GM19238 (cell line): ENCODE results near the gene TMEM203.

Source experiments
- DNase-seq: peaks from one replicate; pipeline ENCODE4 v3.0.0; 2011; ENCODE audit warnings: low spot score; ENCODE audit not compliant: insufficient read length

The TMEM203 gene

DNA sequence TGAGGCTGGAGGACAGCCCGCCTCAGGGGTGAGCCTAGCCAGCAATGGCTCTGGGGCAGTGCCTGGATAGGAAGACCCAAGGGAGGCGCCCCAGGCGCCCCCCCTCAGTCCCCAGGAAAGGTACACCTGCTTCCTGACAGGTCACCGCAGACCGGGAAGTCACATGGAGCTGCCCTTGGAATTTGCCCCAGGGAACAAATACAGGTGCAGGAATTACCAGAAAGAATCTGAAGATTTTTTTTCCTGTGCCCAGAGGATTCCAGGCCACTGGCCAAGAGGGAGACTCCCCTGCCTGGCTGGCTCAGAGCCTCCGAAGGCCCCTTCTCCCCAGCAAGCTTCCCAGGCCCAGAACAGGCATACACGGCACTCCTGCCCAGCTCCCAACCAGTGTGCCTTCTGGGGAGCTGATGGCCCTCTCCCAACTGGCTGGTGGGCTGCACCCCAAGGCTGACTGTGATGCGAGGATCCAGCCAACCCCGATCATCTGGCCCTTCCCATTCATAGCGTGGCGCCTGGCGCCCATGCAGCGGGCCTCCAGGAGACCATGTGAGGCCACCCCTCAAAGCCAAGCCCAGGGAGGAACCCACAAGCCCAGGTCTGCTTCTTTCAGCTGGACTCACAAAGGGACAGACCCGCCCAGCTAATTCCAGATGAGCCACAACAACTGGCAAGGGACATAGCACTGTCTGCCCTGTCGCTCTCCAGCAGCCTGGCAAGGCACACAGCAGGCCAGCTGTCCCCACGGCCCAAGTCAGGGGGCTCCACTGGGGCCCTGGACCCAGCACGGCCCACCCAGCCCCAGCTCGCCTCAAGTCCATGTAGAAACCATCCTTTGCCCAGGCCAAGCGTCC lies 7.2 kb downstream of the TMEM203 start:
- DNase-seq, result no peak

DNA sequence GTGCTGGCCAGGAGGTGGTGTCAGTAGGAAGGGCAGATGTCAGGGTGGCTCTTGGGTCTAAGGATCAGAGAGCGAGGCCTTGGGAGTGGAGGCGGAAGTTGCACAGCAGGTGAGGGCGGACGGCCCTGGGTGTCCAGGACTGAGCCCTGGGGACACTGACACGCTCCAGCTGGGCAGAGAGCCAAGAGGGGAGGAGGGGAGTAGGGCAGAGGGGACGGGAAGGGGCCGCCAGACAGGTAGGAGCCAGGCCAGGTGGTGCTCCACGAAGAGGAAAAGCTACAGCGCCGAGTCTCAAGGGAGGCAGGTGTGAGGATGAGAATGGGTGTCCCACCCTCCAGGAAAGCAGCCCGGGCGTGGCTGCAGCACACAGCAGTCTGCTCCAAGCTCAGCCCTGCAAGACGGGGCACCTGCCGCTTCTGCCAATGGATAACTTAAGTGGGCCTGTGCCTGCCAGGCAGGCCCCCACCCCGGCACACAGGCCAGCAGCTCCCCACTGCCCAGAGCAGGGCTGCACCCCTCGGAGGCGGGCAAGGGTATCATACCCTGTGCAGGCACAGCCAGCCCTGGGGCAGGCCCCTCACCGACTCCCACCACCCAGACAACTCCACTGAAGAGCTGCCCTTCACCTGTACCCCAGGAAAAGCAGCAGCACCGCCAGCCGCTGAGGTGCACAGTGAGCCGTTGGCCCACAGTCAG lies 9.8 kb downstream of the TMEM203 start:
- no peak for DNase-seq

DNA sequence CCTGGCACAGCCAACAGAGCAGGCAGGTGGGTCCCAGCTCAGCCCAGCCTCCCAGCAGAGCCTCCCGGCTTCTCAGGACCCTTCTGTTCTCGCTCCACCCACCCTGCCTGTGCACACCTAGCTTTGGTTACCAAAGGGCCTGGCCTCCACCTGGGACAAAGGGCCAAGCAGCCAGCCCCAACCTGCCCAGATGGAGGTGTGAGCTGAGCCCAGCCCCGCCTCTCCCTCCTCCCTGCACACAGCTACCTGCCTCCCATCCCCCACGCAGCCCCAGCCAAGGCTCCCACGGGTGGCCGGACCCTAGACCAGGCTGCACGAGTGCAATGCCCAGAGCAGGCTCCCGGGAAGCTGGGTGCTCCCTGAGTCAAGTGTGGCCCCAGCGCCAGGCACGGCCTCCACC lies 10.5 kb downstream of the TMEM203 start:
- no peak for DNase-seq

DNA sequence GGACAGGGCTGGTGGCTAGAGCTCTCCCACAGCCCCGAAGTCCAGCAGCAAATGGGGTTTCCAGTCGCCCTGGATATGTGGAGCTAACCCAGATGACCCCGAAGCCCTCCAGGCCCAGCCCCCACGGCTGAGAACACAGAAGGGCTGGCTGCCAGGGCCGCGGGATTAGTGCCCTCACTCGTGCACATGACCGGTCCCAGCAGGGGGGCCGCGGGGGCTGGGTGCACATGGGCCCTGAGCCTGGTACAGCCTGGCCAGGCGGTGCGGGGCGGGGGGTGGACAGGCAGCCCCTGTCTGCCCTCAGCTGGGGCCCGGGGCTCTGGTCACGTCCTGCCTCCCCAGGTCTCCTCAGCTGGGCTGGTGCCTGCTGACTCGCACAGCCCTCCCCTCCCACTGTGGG lies 11.1 kb downstream of the TMEM203 start:
- DNase-seq, result no peak

DNA sequence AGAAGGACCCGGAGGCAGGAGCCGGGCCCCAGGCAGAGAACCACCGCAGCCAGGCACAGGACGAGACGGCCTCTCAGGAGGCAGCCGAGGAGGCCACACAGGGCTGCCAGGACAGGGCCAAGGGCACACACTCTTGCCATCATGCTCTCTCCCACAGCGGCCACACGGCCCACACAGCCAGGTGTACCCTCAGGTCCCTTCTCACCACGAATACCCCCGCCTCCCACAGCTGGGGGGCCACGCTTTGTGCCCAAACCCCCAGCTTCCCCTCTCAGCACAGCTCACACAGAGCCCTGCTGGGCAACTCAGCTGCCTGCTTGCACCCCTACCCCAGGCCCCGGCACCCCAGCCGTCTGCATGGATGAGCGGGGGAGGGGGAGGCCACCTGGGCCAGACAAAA lies 11.7 kb downstream of the TMEM203 start:
- DNase-seq, result no peak

DNA sequence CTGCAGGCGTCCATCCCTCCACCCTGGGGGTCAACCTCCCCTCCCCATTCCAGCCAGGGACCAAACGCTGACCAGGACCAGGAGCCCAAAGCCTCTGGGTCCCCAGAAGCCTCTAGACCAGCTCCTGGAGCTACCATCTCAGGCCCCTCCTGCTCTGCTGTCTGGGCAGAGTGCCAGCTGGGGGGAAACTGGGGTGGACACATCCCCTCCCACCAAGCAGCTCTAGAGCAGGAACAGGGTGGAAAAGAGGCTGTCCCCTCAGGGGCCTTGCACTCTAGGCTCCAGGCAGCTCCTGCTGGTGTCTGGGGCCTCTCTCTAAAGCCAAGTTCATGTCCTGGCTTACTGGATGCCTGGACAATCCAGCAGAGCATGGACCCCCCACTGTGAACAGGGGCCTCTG lies 12.6 kb downstream of the TMEM203 start:
- no peak for DNase-seq

DNA sequence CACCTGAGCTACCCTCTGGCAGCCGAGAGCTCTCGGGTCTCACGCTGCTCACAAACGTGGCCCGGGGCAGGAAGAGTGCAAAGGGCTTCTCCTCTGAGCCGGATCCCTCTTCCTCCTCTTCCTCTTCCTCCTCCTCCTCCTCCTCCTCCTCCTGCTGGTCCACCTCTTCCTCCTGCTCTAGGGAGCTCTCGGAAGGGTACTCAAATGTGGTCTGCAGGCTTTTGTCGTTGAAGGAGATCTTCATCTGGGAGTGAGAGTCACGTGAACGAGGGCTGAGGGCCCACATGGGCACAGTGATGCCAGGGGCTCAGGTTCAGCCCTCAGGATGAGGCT lies 13.0 kb downstream of the TMEM203 start:
- DNase-seq, result no peak

DNA sequence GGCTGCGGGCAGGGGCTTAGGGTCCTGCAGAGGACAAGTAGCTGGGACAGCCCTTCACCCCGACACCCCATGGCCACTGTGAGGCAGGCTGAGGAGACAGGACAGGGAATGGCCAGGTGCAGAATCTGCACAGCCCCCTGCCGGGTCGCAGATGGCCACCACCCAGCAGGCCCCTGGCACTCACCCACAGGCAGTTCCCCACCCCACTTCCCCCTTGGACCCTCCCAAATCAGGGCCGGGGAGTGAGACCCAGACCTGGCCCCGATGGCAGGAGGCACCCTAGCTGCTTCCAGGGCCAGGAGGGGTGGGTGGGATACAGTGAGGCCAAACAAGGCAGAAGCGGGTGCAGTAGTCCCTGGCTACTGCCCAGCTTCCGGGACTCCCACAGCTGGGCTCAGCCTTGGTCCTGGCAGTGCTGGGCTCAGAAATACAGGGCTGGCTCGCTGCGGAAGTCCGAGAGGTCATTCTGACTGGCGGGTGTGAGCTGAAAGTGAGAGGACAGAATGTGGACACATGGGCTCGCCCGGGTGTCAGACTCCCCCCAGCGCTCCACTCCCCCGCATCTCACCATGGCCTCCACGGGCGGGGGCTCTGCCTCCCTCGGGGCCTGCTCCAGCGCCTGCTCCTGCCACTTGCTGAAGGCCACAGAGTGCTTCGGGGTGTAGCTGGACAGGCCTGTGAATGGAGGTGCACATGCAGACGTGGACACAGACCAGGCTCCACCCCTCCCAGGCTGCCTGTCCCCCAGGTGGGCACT lies 13.6 kb downstream of the TMEM203 start:
- DNase-seq, result no peak

DNA sequence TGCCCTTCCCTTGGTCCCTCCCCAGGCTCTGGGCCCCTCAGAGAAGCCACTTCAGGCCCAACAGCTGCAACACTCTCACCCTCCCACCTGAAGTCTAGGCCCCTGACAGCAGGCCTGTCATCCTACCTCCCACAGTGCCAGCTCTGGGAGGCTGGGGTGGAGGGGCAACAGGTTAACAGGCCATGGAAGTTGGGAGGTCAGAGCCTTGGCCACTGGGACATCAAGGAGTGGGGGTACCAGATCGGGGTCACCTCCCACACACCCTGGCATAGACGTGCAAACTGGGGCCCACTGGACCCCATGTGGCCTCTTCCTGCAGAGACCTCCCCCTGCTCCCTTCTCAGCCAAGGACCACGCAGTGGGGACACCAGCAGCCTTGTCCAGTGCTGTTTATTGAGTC lies 14.2 kb downstream of the TMEM203 start:
- no peak for DNase-seq

DNA sequence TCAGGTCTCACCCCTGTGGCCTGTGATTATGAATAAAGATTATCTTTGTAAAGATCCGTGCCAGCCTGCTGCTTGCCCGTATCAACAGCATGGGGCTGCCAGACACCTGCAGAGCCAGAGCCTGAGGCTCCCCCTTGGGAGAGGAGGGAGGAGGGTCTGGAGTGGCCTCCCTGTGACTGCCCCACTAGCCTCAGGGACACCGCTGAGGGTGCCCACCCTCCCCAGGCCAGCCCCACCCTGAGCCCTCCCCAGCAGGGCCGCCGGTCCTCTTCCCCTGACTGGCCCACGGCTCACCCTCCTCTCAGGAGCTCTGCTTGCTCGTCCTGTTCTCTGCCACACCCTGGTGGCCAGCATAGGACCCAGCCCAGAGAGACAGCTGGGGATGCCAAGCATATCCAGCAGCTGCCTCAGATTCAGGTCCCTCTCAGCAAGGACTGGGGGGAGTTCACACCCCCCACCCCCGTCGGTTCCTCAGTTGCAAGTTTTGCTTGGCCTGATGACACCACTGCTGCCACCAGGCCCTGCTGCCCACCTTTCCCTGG lies 15.1 kb downstream of the TMEM203 start:
- DNase-seq, result no peak

DNA sequence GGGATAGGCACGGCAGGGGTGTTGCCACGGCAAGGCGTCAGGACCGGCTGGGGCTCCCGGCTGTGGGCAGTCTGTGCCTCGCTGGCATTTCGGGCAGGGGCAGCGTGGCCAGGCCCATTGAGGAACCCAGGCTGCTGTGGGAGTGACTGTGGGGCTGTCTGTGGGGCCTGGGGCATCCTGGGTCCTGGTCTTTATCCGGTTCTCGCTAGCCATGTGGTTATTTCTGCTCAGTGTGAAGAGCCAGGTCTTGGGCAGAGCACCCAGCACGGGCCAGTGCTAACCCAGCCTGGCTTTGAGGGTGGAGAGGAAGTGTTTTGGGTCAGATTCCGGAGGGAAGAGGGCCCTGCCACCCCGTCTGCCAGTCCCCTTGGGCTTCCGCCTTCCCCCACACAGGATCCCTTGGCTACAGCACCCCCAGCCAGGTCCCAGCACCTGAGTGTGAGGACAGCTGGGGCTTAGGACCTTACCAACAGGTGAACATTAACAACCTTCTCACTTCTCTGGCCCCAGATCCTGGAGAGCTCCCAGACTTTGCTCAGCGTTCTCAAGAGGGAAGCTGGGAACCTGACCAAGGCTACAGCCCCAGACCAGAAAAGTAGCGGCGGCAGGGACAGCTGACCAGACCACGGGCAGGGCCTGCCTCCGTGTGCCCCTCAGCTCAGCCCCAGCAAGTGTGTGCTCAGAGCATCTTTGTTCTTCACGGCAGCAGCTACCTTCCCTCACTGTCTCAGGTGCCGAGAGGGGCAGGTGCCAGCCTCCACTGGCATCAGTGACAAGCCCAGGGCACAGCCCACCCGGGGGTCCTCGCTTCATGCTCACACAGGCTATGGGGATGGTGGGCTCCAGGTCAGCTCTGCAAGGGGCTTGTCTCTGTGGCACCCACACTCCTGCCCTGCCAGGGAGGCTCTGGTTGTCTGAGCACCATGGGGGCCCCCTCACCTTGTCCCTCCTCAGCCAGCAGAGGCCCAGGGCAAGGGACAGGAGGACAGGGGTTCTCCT lies 15.9 kb downstream of the TMEM203 start:
- no peak for DNase-seq

DNA sequence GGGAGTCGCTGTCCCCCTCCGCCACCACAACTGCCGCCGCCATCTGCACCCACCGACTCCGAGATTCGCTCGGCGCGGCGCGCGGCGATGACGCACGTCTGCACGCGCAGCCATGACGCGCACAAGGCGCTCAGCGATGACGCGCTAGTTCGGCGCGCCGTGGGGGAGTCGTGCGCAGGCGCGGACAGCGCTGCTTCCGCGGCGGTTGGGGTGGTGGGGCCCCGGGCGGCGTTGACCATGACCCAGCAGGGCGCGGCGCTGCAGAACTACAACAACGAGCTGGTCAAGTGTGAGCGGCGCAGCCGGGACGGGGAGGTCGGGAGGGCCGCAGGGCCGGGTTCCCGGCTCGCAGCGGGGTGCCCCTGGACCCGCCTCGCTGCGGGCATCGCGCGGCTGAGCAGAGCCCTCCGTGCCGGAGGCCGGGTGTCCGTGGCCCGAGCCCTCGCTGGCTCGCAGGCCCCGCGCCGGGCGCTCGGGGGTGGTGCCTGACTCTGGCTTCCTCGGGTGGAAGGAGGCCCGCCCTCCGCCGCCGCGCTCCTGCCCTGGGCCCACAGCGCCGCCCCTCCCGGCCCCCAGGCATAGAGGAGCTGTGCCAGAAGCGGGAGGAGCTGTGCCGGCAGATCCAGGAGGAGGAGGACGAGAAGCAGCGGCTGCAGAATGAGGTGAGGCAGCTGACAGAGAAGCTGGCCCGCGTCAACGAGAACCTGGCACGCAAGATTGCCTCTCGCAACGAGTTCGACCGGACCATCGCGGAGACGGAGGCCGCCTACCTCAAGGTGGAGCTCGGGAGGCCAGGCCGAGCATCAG lies 16.8 kb downstream of the TMEM203 start, which contains the start of the genes ANAPC2 and SSNA1:
ANAPC2 (minus strand) TSS at position 71 of the 807 bp plus-strand sequence; CDS start at position 43, 28 bp downstream.
SSNA1 (plus strand) TSS at position 187 of the 807 bp plus-strand sequence; CDS start at position 238, 51 bp downstream.
- peak; percentile 92 for DNase-seq

DNA sequence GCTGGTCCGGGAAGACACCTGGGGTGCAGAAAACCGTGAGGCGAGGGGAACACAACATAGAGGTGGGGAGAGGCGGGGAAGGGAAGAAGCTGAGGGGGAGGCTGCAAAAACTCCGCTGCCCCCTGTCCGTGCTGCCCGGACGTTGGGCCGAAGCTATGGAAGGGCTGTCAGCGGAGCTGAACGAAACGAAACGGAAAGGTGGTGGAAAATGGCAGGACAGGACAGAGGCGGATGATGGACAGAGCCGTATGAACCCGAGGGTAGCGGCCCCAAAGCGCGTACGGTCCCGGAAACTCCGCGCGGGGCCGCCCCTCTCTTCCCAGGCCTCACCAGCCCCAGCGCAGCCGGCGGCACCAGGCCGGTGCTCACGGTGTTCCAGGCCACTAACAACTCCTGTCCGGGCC lies 17.4 kb downstream of the TMEM203 start:
- no peak for DNase-seq

DNA sequence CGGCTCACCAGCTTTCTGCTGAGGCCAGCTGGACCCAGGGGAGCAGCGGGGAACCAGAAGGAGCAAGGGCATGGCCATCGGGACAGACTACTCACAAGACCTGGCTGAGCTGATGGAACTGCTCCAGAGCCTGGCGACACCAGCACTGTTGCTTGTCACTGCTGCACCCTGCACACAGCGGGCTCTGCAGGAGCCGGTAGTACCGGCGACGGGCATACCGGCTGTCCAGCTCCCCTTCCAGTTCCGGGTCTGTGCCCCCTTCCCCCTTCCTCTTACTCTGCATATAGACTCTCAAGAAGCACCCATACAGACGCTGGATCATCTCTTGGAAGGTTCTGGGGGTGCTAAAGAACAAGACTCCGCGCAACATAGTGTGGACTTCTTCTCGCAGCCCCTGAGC lies 18.1 kb downstream of the TMEM203 start:
- no peak for DNase-seq

DNA sequence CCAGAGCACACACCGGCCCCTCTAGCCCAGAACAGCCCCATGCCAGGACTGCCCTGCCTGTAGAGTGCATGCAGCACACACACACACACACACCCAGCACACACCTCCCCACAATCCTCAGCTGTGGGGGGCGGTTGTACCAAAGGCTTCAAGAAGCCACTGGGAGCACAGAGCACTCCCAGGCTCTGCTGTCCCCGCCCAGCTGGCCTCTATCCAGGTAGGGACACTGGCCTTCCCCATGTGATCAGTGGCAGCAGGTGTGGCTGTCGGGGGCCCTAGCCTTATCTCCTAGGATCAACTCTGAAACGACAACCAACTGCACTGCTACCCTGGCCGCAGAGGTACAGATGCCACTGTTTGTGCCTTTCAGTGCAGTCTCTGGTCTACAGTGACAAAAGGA lies 19.1 kb downstream of the TMEM203 start:
- no peak for DNase-seq

DNA sequence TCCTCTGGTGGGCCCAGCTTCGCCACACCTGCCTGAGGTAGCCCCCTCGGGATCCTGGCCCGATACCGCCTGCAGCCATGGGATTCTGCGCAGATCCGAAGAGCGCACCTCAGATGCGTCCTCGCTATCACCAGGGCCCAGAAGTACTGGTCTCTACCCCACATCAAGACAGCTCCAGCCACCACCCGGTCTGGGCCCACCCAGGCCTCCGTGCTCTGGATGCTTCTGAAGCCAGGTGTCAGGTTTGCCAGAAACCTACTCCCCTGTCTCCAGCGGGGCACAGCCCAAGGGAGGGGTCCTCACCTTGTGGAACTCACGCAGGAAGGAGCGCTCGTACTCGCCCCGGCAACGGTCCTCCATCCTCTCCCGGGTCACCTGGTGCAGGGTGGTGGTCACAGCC lies 19.5 kb downstream of the TMEM203 start:
- DNase-seq, result no peak

DNA sequence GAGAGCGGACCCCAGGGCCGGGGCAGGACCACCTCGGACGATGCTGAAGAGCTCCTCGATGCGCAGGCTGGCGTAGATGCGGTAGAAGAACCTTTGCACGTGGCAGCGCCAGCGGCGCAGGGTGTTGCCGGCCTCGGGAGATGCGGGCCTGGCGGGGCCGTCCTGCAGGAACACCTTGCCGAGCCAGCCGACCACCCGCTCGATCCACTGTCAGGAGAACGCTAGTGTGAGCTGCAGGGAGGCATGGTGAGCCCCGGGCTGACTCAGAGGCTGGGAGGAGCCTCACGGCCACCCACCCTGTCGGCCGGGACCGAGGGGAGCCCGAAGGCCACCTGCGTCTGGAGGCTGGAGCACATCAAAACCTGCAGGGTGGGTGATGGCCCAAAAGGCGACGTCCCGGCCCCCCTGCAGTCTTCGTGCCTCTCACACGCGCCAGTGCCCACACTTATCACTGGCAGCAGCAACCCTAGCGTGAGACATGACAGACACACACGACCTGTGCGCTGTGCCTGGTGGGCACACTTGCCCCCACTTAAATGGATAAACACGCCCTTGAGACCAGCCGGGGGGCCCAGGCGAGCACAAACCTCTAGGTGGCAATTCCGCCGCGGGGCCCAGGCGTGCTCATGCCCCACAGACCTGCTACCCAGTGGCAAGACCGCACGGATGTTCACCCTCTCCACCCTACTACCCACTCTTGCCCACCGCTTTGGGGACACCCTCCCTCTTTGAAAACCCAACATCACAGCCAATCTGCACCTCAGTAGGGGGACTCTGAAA lies 20.4 kb downstream of the TMEM203 start:
- DNase-seq, result no peak

DNA sequence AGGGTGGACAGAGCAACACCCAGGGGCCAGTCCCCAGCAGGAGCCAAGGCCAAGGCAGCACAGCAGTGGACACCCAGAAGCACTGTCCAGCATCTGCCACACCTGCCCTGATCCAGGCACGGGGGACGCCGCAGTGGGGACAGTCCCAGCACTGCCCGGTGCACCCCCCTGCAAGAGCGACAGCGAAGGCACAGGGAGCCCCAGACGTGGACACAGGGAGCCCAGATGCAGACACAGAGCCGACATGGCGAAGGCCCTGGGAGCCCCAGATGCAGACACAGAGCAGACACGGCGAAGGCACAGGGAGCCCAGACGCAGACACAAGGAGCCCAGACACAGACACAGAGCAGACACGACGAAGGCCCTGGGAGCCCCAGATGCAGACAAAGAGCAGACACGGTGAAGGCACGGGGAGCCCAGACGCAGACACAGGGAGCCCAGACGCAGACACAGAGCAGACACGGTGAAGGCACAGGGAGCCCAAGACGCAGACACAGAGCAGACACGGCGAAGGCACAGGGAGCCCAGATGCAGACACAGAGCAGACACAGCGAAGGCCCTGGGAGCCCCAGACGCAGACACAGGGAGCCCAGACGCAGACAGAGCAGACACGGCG lies 21.4 kb downstream of the TMEM203 start:
- no peak for DNase-seq
